H9 (cell line): ENCODE results near the gene ZC3H12C. TPM values are rescaled to one million over a fixed set of nuclear protein-coding genes. Genes with fewer than 3 reads are reported as not detected.

Experiments used
- DNase-seq: peaks from one replicate; pipeline ENCODE4 v3.0.0-alpha.2; 2017
- H2AFZ ChIP-seq: one replicate; pipeline ENCODE4 v1.6.1; 2013; ENCODE audit warnings: mild to moderate bottlenecking, low read length, control low read depth, moderate library complexity
- H2AK5ac ChIP-seq: 2 replicates; pipeline ENCODE4 v1.6.1; 2013; ENCODE audit warnings: low read length, control low read depth, mixed read lengths; ENCODE audit not compliant: insufficient read length
- H2BK120ac ChIP-seq: one replicate; pipeline ENCODE4 v1.6.1; 2013; ENCODE audit warnings: low read depth, mild to moderate bottlenecking, low read length, control low read depth, inconsistent platforms; ENCODE audit not compliant: poor library complexity, severe bottlenecking
- H2BK12ac ChIP-seq: 2 replicates; pipeline ENCODE4 v1.6.1; 2013; ENCODE audit warnings: low read length, control low read depth, mixed read lengths, low read depth; ENCODE audit not compliant: insufficient read length
- H2BK15ac ChIP-seq: 2 replicates; pipeline ENCODE4 v1.6.1; 2013; ENCODE audit warnings: low read depth, low read length, control low read depth
- H2BK20ac ChIP-seq: one replicate; pipeline ENCODE4 v1.6.1; 2013; ENCODE audit warnings: low read depth, mild to moderate bottlenecking, low read length, control low read depth, inconsistent platforms; ENCODE audit not compliant: poor library complexity, severe bottlenecking
- H2BK5ac ChIP-seq: 2 replicates; pipeline ENCODE4 v1.6.1; 2013; ENCODE audit warnings: low read length, control low read depth, mixed read lengths; ENCODE audit not compliant: insufficient read length
- H3K14ac ChIP-seq: 2 replicates; pipeline ENCODE4 v1.6.1; 2013; ENCODE audit warnings: low read length, control low read depth; ENCODE audit not compliant: insufficient read depth
- H3K18ac ChIP-seq: 2 replicates; pipeline ENCODE4 v1.6.1; 2013; ENCODE audit warnings: low read depth, mild to moderate bottlenecking, mixed read lengths, low read length, control low read depth; ENCODE audit not compliant: insufficient read length
- H3K23ac ChIP-seq: 2 replicates; pipeline ENCODE4 v1.6.1; 2013; ENCODE audit warnings: low read length, control low read depth, mixed read lengths, low read depth; ENCODE audit not compliant: insufficient read length
- H3K23me2 ChIP-seq: 2 replicates; pipeline ENCODE4 v1.6.1; 2013; ENCODE audit warnings: low read depth, mild to moderate bottlenecking, mixed read lengths, low read length, control low read depth; ENCODE audit not compliant: insufficient read length, poor library complexity, severe bottlenecking
- H3K27ac ChIP-seq: 2 replicates; pipeline ENCODE4 v1.5.1; 2013; ENCODE audit warnings: low read length, control low read depth, mixed read lengths, low read depth; ENCODE audit not compliant: insufficient read length
- H3K27me3 ChIP-seq: 2 replicates; pipeline ENCODE4 v1.6.1; 2013; ENCODE audit warnings: low read length, control low read depth, inconsistent platforms; ENCODE audit not compliant: insufficient read depth
- H3K4ac ChIP-seq: 2 replicates; pipeline ENCODE4 v1.6.1; 2013; ENCODE audit warnings: low read depth, mild to moderate bottlenecking, control low read depth, inconsistent platforms, low read length, moderate library complexity
- H3K4me1 ChIP-seq: 2 replicates; pipeline ENCODE4 v1.6.1; 2013; ENCODE audit warnings: low read length, control low read depth, inconsistent platforms; ENCODE audit not compliant: insufficient read depth
- H3K4me2 ChIP-seq: 2 replicates; pipeline ENCODE4 v1.6.1; 2013; ENCODE audit warnings: low read length, control low read depth, mixed read lengths; ENCODE audit not compliant: insufficient read length, insufficient read depth
- H3K56ac ChIP-seq: 2 replicates; pipeline ENCODE4 v1.6.1; 2013; ENCODE audit warnings: low read depth, mild to moderate bottlenecking, mixed read lengths, low read length, control low read depth; ENCODE audit not compliant: insufficient read length
- H3K79me1 ChIP-seq: 2 replicates; pipeline ENCODE4 v1.6.1; 2013; ENCODE audit warnings: low read depth, mild to moderate bottlenecking, moderate library complexity, low read length, control low read depth, inconsistent platforms; ENCODE audit not compliant: insufficient read depth, poor library complexity, severe bottlenecking
- H3K79me2 ChIP-seq: 2 replicates; pipeline ENCODE4 v1.6.1; 2013; ENCODE audit warnings: low read length, control low read depth, inconsistent platforms; ENCODE audit not compliant: insufficient read depth
- H3K9ac ChIP-seq: 2 replicates; pipeline ENCODE4 v1.6.1; 2013; ENCODE audit warnings: low read length, control low read depth, mixed read lengths; ENCODE audit not compliant: insufficient read length; ENCODE audit errors: extremely low read depth
- H3K9me3 ChIP-seq: one replicate; pipeline ENCODE4 v1.6.1; 2013; ENCODE audit warnings: low read depth, low read length, inconsistent platforms; ENCODE audit not compliant: control insufficient read depth
- H3T11ph ChIP-seq: one replicate; pipeline ENCODE4 v1.6.1; 2013; ENCODE audit warnings: mild to moderate bottlenecking, low read length, control low read depth, inconsistent platforms
- H4K20me1 ChIP-seq: one replicate; pipeline ENCODE4 v1.6.1; 2013; ENCODE audit not compliant: control insufficient read depth, insufficient read length, insufficient read depth
- H4K5ac ChIP-seq: 2 replicates; pipeline ENCODE4 v1.6.1; 2013; ENCODE audit warnings: low read depth, mild to moderate bottlenecking, mixed read lengths, low read length, control low read depth; ENCODE audit not compliant: insufficient read length
- H4K8ac ChIP-seq: replicated peaks from 2 replicates; pipeline ENCODE4 v1.6.1; 2013; ENCODE audit warnings: low read length, control low read depth, mixed read lengths, low read depth; ENCODE audit not compliant: insufficient read length
- H4K91ac ChIP-seq: 2 replicates; pipeline ENCODE4 v1.6.1; 2013; ENCODE audit warnings: low read depth, mild to moderate bottlenecking, moderate library complexity, mixed read lengths, low read length, control low read depth; ENCODE audit not compliant: insufficient read length
- H3K27ac Mint-ChIP-seq, 3 experiments: 2 replicates in 2 of 3; 3 replicates in 1 of 3; pipeline ENCODE4 v1.8.0; 2020 to 2021; ENCODE audit warnings: mixed read lengths in 3 of 3, mild to moderate bottlenecking in 1 of 3, moderate library complexity in 1 of 3
- H3K27me3 Mint-ChIP-seq: 2 replicates; pipeline ENCODE4 v1.8.0; 2021; ENCODE audit warnings: low read depth, mild to moderate bottlenecking, moderate library complexity, mixed read lengths
- H3K36me3 Mint-ChIP-seq, 3 experiments: 2 replicates in 2 of 3; 3 replicates in 1 of 3; pipeline ENCODE4 v1.8.0; 2020 to 2021; ENCODE audit warnings: low read depth in 3 of 3, mixed read lengths in 3 of 3; ENCODE audit not compliant: insufficient read depth in 1 of 3
- H3K4me1 Mint-ChIP-seq, 2 experiments: 2 replicates each; pipeline ENCODE4 v1.8.0; 2020; ENCODE audit warnings: mixed read lengths in 2 of 2
- H3K4me3 Mint-ChIP-seq, 2 experiments: 2 replicates in 1 of 2; 3 replicates in 1 of 2; pipeline ENCODE4 v1.8.0; 2020 to 2021; ENCODE audit warnings: mild to moderate bottlenecking in 2 of 2, mixed read lengths in 2 of 2, moderate library complexity in 1 of 2
- H3K9me3 Mint-ChIP-seq, 2 experiments: 2 replicates in 1 of 2; 3 replicates in 1 of 2; pipeline ENCODE4 v1.8.0; 2020; ENCODE audit warnings: mild to moderate bottlenecking in 2 of 2, mixed read lengths in 2 of 2, moderate library complexity in 1 of 2
- CTCF ChIP-seq: fragments of 200-600 bp; sonication (generic); conservative IDR thresholded peaks from 3 replicates; pipeline ENCODE4 v1.8.0; 2021; ENCODE audit warnings: antibody characterized with exemption, mild to moderate bottlenecking
- WGBS: extraction: QIAGEN DNeasy Blood & Tissue Kit; methylation state at CpG from one replicate; pipeline ENCODE4 v1.1.7; 2013; ENCODE audit warnings: missing lambda C conversion rate, low lambda C conversion rate, mixed read lengths; ENCODE audit not compliant: insufficient read length; ENCODE audit errors: extremely low coverage; 5-methylcytosine and 5-hydroxymethylcytosine counted together
- total RNA-seq: library from RNA; stranded (reverse); gene quantifications from 2 replicates; pipeline ENCODE4 v1.2.1, GENCODE V29; 2021

Gene ZC3H12C
- total RNA-seq, 1 experiment from 2014 or later = 4.8 TPM

- no peak for DNase-seq
- H3K14ac ChIP-seq = no peak overlapping the region
- H3K4ac ChIP-seq = no peak overlapping the region
- H2BK120ac ChIP-seq = no peak overlapping the region
- H3K79me1 ChIP-seq = no peaks in the 10 kb centered on the region
- Mint-ChIP-seq H3K27me3 (no peaks in the 10 kb centered on the region), H3K4me3 (no peak overlapping the region), H3K36me3 (peaks cover 2 to 8% (median 3%) of the 10 kb centered on the region in 3 experiments; a peak in 3 of 7 replicates), H3K9me3 (peaks cover 3 to 4% of the 10 kb centered on the region in 2 experiments; a peak in 3 of 5 replicates), H3K27ac (no peak overlapping the region), H3K4me1 (peaks cover 34 to 36% of the 10 kb centered on the region in 2 experiments)
- no peak overlapping the region for H4K5ac ChIP-seq
- H2BK15ac ChIP-seq = no peak overlapping the region
- no peak overlapping the region for H3K18ac ChIP-seq
- H3K23me2 ChIP-seq = no peaks in the 10 kb centered on the region
- H2BK5ac ChIP-seq = no peak overlapping the region
- H3K79me2 ChIP-seq = no peaks in the 10 kb centered on the region
- H2BK20ac ChIP-seq = no peak overlapping the region
- no peak overlapping the region for H3K27ac ChIP-seq
- no peak overlapping the region for H3T11ph ChIP-seq
- no peak overlapping the region for H3K9ac ChIP-seq
- no CpG with 5 or more reads among the region's 7 CpGs for WGBS
- no peak overlapping the region for H4K8ac ChIP-seq
- no peak overlapping the region for H2BK12ac ChIP-seq
- H2AK5ac ChIP-seq = no peak overlapping the region
- no peaks in the 10 kb centered on the region for H4K20me1 ChIP-seq
- peaks cover 10% of the 10 kb centered on the region; the same call in 1 of the 2 replicates for H3K4me1 ChIP-seq
- no peak overlapping the region for H3K4me2 ChIP-seq
- no peak for TF ChIP-seq CTCF
- H4K91ac ChIP-seq = no peak overlapping the region
- no peak overlapping the region for H3K23ac ChIP-seq
- no peak overlapping the region for H2AFZ ChIP-seq
- no peaks in the 10 kb centered on the region for H3K9me3 ChIP-seq
- H3K56ac ChIP-seq = no peak overlapping the region
- no peaks in the 10 kb centered on the region for H3K27me3 ChIP-seq
Measured at GRCh38 chr11:110074499-110074898, 18.7 kb upstream of the ZC3H12C start.
